ENCODE results near the gene IVNS1ABP.

The IVNS1ABP gene

DNA sequence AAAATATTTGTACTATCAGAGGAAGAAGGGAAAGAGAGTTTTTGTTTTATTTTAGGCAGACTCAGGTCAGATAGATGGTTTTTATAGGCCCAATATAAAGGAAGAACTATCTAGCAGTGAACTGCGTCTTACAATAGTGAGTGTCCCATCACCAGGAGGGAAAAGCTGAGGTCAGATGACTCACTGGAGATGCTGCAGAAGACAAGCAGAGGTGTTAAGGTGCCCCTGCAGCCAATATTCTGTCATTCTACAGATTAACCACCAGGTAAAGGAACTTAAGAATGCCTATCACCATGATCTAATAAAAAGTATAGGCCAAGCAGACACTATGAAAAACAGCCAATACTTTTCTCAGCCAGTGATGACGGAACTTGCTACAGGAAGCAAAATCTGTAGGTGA is 29.6 kb downstream of the IVNS1ABP start:
- Histone ChIP-seq H3K27me3 (ENCODE audit: control insufficient read depth in 1 of 2, insufficient read depth in 1 of 2, low read length in 2 of 2) (no peaks in the 10 kb centered on the region), H3K14ac (ENCODE audit: low read length in 2 of 2) (no peak overlapping the region), H2BK5ac (ENCODE audit: low read depth, low read length, poor library complexity, severe bottlenecking) (no peak overlapping the region), H2BK120ac (ENCODE audit: low read depth, low read length) (no peak overlapping the region), H3K4me2 (ENCODE audit: low read length, poor library complexity, severe bottlenecking) (no peak overlapping the region), H2AFZ (ENCODE audit: low read depth, low read length) (no peak overlapping the region), H3K4me3 (ENCODE audit: insufficient read depth in 1 of 2, low read depth in 1 of 2, low read length in 2 of 2) (no peak overlapping the region), H3K79me1 (replicated peaks; ENCODE audit: low read length, poor library complexity, severe bottlenecking) (no peaks in the 10 kb centered on the region), H3K9ac (ENCODE audit: low read length) (no peak overlapping the region), H4K8ac (ENCODE audit: low read length) (no peak overlapping the region), H2BK12ac (ENCODE audit: low read length in 2 of 2) (no peak overlapping the region), H3K4me1 (ENCODE audit: control insufficient read depth, insufficient read depth, low read depth, low read length) (peaks cover 2% of the 10 kb centered on the region), H3K36me3 (ENCODE audit: control insufficient read depth in 1 of 2, insufficient read depth in 2 of 2, low read depth in 1 of 2, low read length in 2 of 2) (peaks cover 0 to 8% of the 10 kb centered on the region in 2 experiments), H3K9me3 (ENCODE audit: control insufficient read depth, low read length) (no peaks in the 10 kb centered on the region), H3K23ac (ENCODE audit: low read length in 2 of 2) (no peak overlapping the region), H3K27ac (ENCODE audit: low read length, poor library complexity, severe bottlenecking) (no peak overlapping the region), H3K18ac (ENCODE audit: low read depth in 1 of 2, low read length in 2 of 2) (no peak overlapping the region), H3K4ac (ENCODE audit: low read depth in 1 of 2, low read length in 2 of 2) (no peak overlapping the region), H2AK5ac (ENCODE audit: low read length, severe bottlenecking) (no peak overlapping the region), H4K91ac (ENCODE audit: low read length) (no peak overlapping the region), H2BK15ac (ENCODE audit: low read depth, poor library complexity, severe bottlenecking) (no peak overlapping the region)
- DNase-seq = no peak
- 87% methylated on average over 2 of the region's 2 CpGs for WGBS

GRCh38 chr1:185284533-185285276 is 32.3 kb downstream of the IVNS1ABP start:
- no peak overlapping the region for H2AFZ ChIP-seq (ENCODE audit: low read depth, low read length)
- peak; percentile 50 for DNase-seq

GRCh38 chr1:185284116-185284515 is 32.9 kb downstream of the IVNS1ABP start:
- Histone ChIP-seq H3K36me3 (ENCODE audit: control insufficient read depth in 1 of 2, insufficient read depth in 2 of 2, low read depth in 1 of 2, low read length in 2 of 2) (peaks cover 0 to 15% of the 10 kb centered on the region in 2 experiments), H3K4me1 (ENCODE audit: control insufficient read depth, insufficient read depth, low read depth, low read length) (peaks cover 7% of the 10 kb centered on the region), H2BK12ac (ENCODE audit: low read length in 2 of 2) (no peak overlapping the region), H3K14ac (ENCODE audit: low read length in 2 of 2) (no peak overlapping the region), H2BK120ac (ENCODE audit: low read depth, low read length) (no peak overlapping the region), H3K79me1 (replicated peaks; ENCODE audit: low read length, poor library complexity, severe bottlenecking) (no peaks in the 10 kb centered on the region), H3K27me3 (ENCODE audit: control insufficient read depth in 1 of 2, insufficient read depth in 1 of 2, low read length in 2 of 2) (no peaks in the 10 kb centered on the region), H2AFZ (ENCODE audit: low read depth, low read length) (no peak overlapping the region), H3K4ac (ENCODE audit: low read depth in 1 of 2, low read length in 2 of 2) (no peak overlapping the region), H3K27ac (ENCODE audit: low read length, poor library complexity, severe bottlenecking) (no peak overlapping the region), H3K4me2 (ENCODE audit: low read length, poor library complexity, severe bottlenecking) (no peak overlapping the region), H3K9ac (ENCODE audit: low read length) (no peak overlapping the region), H2BK5ac (ENCODE audit: low read depth, low read length, poor library complexity, severe bottlenecking) (no peak overlapping the region), H3K9me3 (ENCODE audit: control insufficient read depth, low read length) (no peaks in the 10 kb centered on the region), H3K4me3 (ENCODE audit: insufficient read depth in 1 of 2, low read depth in 1 of 2, low read length in 2 of 2) (no peak overlapping the region), H3K18ac (ENCODE audit: low read depth in 1 of 2, low read length in 2 of 2) (no peak overlapping the region), H3K23ac (ENCODE audit: low read length in 2 of 2) (no peak overlapping the region), H2AK5ac (ENCODE audit: low read length, severe bottlenecking) (no peak overlapping the region), H4K91ac (ENCODE audit: low read length) (no peak overlapping the region), H2BK15ac (ENCODE audit: low read depth, poor library complexity, severe bottlenecking) (no peak overlapping the region), H4K8ac (ENCODE audit: low read length) (no peak overlapping the region)
- peak; percentile 8 for DNase-seq
- WGBS = 100% methylated on average over 2 of the region's 2 CpGs

More at GRCh38 chr1:185284533-185285276, 32.3 kb downstream of the IVNS1ABP start:
- no peak overlapping the region for H3K4me3 ChIP-seq (ENCODE audit: insufficient read depth in 1 of 2, low read depth in 1 of 2, low read length in 2 of 2)
- no peak overlapping the region for H3K4ac ChIP-seq (ENCODE audit: low read depth in 1 of 2, low read length in 2 of 2)
- H2AK5ac ChIP-seq (ENCODE audit: low read length, severe bottlenecking) = no peak overlapping the region
- H2BK12ac ChIP-seq (ENCODE audit: low read length in 2 of 2) = no peak overlapping the region
- H4K91ac ChIP-seq (ENCODE audit: low read length) = no peak overlapping the region
- no peak overlapping the region for H3K4me2 ChIP-seq (ENCODE audit: low read length, poor library complexity, severe bottlenecking)
- no peaks in the 10 kb centered on the region for H3K79me1 ChIP-seq (replicated peaks; ENCODE audit: low read length, poor library complexity, severe bottlenecking)
- no peak overlapping the region for H3K27ac ChIP-seq (ENCODE audit: low read length, poor library complexity, severe bottlenecking)
- H3K18ac ChIP-seq (ENCODE audit: low read depth in 1 of 2, low read length in 2 of 2) = no peak overlapping the region
- no peak overlapping the region for H3K14ac ChIP-seq (ENCODE audit: low read length in 2 of 2)
- H3K23ac ChIP-seq (ENCODE audit: low read length in 2 of 2) = no peak overlapping the region
- peak overlapping the region; percentile 47 for H4K8ac ChIP-seq (ENCODE audit: low read length)
- H3K9ac ChIP-seq (ENCODE audit: low read length) = no peak overlapping the region
- H2BK15ac ChIP-seq (ENCODE audit: low read depth, poor library complexity, severe bottlenecking) = no peak overlapping the region
- no peaks in the 10 kb centered on the region for H3K9me3 ChIP-seq (ENCODE audit: control insufficient read depth, low read length)
- WGBS = 76% methylated on average over 2 of the region's 2 CpGs
- peaks cover 7% of the 10 kb centered on the region for H3K4me1 ChIP-seq (ENCODE audit: control insufficient read depth, insufficient read depth, low read depth, low read length)
- H2BK120ac ChIP-seq (ENCODE audit: low read depth, low read length) = no peak overlapping the region
- no peaks in the 10 kb centered on the region for H3K27me3 ChIP-seq (ENCODE audit: control insufficient read depth in 1 of 2, insufficient read depth in 1 of 2, low read length in 2 of 2)
- H2BK5ac ChIP-seq (ENCODE audit: low read depth, low read length, poor library complexity, severe bottlenecking) = no peak overlapping the region
- H3K36me3 ChIP-seq (ENCODE audit: control insufficient read depth in 1 of 2, insufficient read depth in 2 of 2, low read depth in 1 of 2, low read length in 2 of 2) = peaks cover 0 to 15% of the 10 kb centered on the region in 2 experiments

GRCh38 chr1:185281245-185281644 is 35.8 kb downstream of the IVNS1ABP start:
- H3K4me1 ChIP-seq (ENCODE audit: control insufficient read depth, insufficient read depth, low read depth, low read length) = peaks cover 7% of the 10 kb centered on the region
- WGBS = 88% methylated on average over 3 of the region's 3 CpGs
- H3K4me3 ChIP-seq (ENCODE audit: insufficient read depth in 1 of 2, low read depth in 1 of 2, low read length in 2 of 2) = no peak overlapping the region
- H2BK5ac ChIP-seq (ENCODE audit: low read depth, low read length, poor library complexity, severe bottlenecking) = no peak overlapping the region
- no peaks in the 10 kb centered on the region for H3K79me1 ChIP-seq (replicated peaks; ENCODE audit: low read length, poor library complexity, severe bottlenecking)
- H2AK5ac ChIP-seq (ENCODE audit: low read length, severe bottlenecking) = peak overlapping the region; percentile 4
- H3K27ac ChIP-seq (ENCODE audit: low read length, poor library complexity, severe bottlenecking) = no peak overlapping the region
- H2BK120ac ChIP-seq (ENCODE audit: low read depth, low read length) = no peak overlapping the region
- H3K23ac ChIP-seq (ENCODE audit: low read length in 2 of 2) = no peak overlapping the region
- no peak overlapping the region for H2AFZ ChIP-seq (ENCODE audit: low read depth, low read length)
- no peaks in the 10 kb centered on the region for H3K27me3 ChIP-seq (ENCODE audit: control insufficient read depth in 1 of 2, insufficient read depth in 1 of 2, low read length in 2 of 2)
- H3K4ac ChIP-seq (ENCODE audit: low read depth in 1 of 2, low read length in 2 of 2) = no peak overlapping the region
- no peaks in the 10 kb centered on the region for H3K9me3 ChIP-seq (ENCODE audit: control insufficient read depth, low read length)
- no peak overlapping the region for H2BK15ac ChIP-seq (ENCODE audit: low read depth, poor library complexity, severe bottlenecking)
- peak overlapping the region in 1 of 2 experiments; percentile 25 for H2BK12ac ChIP-seq (ENCODE audit: low read length in 2 of 2)
- no peak overlapping the region for H4K8ac ChIP-seq (ENCODE audit: low read length)
- H3K18ac ChIP-seq (ENCODE audit: low read depth in 1 of 2, low read length in 2 of 2) = no peak overlapping the region
- H4K91ac ChIP-seq (ENCODE audit: low read length) = no peak overlapping the region
- peaks cover 0 to 23% of the 10 kb centered on the region in 2 experiments for H3K36me3 ChIP-seq (ENCODE audit: control insufficient read depth in 1 of 2, insufficient read depth in 2 of 2, low read depth in 1 of 2, low read length in 2 of 2)
- no peak overlapping the region for H3K9ac ChIP-seq (ENCODE audit: low read length)
- H3K4me2 ChIP-seq (ENCODE audit: low read length, poor library complexity, severe bottlenecking) = no peak overlapping the region
- no peak overlapping the region for H3K14ac ChIP-seq (ENCODE audit: low read length in 2 of 2)
- peak; percentile 10 for DNase-seq
